Cardiac fibroblast (primary cell): ENCODE measurements around the gene ETFA.

Source experiments
- DNase-seq, 2 donors: peaks; one replicate each; pipeline versions ENCODE4 v3.0.0 to v3.0.0-alpha.2; 2010; ENCODE audit warnings: low read depth in 2 of 2
- H3K4me3 ChIP-seq, 2 donors: replicated peaks in 1 of 2; 1 replicate in 1 of 2; 2 replicates in 1 of 2; pipeline ENCODE4 v1.5.1; 2011; ENCODE audit warnings: low read depth in 2 of 2, low read length in 2 of 2, mild to moderate bottlenecking in 2 of 2, moderate library complexity in 1 of 2
- CTCF ChIP-seq: IDR thresholded peaks from one replicate; pipeline ENCODE4 v1.5.1; 2011; ENCODE audit warnings: low read depth, mild to moderate bottlenecking, low read length, inconsistent platforms

The ETFA gene

DNA sequence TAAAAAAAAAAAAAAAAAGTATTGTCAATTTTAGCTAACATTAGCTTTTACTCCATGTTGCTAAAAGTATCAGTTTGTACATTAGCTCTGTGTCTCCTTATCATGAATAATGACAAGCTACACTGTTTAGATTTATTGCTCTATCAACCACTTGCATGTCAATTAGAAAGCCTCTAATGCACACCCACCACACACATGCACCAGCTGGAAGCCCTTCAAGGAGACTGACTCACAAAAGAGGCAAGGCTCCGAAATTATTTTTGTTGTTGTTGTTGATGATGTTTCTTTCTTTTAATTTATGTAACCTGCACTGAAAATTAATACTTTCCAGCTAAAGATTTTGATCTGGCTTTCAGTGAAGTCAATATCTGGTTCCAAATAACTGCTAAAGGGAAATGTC, 71.5 kb downstream of the ETFA start:
- no peak for TF ChIP-seq CTCF
- no peak for DNase-seq
- H3K4me3 ChIP-seq: no peak overlapping the region

- TF ChIP-seq CTCF: no peak
- DNase-seq: no peak
- H3K4me3 ChIP-seq: no peak overlapping the region
Measured at GRCh38 chr15:76236350-76236749, 74.9 kb downstream of the ETFA start.

- DNase-seq: peak; percentile 66 to 72
- H3K4me3 ChIP-seq: no peak overlapping the region
- TF ChIP-seq CTCF: peak; percentile 36
Measured at GRCh38 chr15:76235186-76235826, 76.0 kb downstream of the ETFA start.

- no peak for TF ChIP-seq CTCF
- no peak for DNase-seq
- no peak overlapping the region for H3K4me3 ChIP-seq
Measured at GRCh38 chr15:76234337-76234889, 76.9 kb downstream of the ETFA start.

- TF ChIP-seq CTCF: no peak
- no peak for DNase-seq
- H3K4me3 ChIP-seq: no peak overlapping the region
Measured at GRCh38 chr15:76233921-76234320, 77.3 kb downstream of the ETFA start.

- H3K4me3 ChIP-seq: no peak overlapping the region
- no peak for TF ChIP-seq CTCF
- no peak for DNase-seq
Measured at GRCh38 chr15:76229266-76229665, 82.0 kb downstream of the ETFA start.

- TF ChIP-seq CTCF: no peak
- no peak for DNase-seq
- no peak overlapping the region for H3K4me3 ChIP-seq
Measured at GRCh38 chr15:76223521-76223920, 87.7 kb downstream of the ETFA start.
